Calu3 (cell line): ENCODE data around the gene PDXDC1. TPM values are rescaled to one million over a fixed set of nuclear protein-coding genes. Genes with fewer than 3 reads are reported as not detected.
"Not testable (repeated sequence)": the region's sequence is repeated elsewhere in the genome, so short reads cannot be mapped to it uniquely, and the experiment has no call there.

Source experiments
- BruUV-seq: library from RNA; stranded (reverse); fragments of 400-500 nt; replicated peaks from 2 replicates; lab custom pipeline; 2021; lab: Mats Ljungman, UMichigan
- CTCF ChIA-PET: fragments of 300-600 bp; sonication (Branson Sonifier 250); formaldehyde crosslinking; loops from one replicate; lab custom pipeline; 2022; ENCODE audit warnings: antibody characterized with exemption; lab: Charles Lee
- DNase-seq: peaks from one replicate; pipeline ENCODE4 v3.0.0; 2022
- H3K27ac Mint-ChIP-seq: one replicate; pipeline ENCODE4 v1.8.0; 2022; ENCODE audit warnings: mixed read lengths; ENCODE audit not compliant: unreplicated experiment
- H3K27me3 Mint-ChIP-seq: one replicate; pipeline ENCODE4 v1.8.0; 2022; ENCODE audit warnings: mixed read lengths; ENCODE audit not compliant: unreplicated experiment
- H3K36me3 Mint-ChIP-seq: one replicate; pipeline ENCODE4 v1.8.0; 2022; ENCODE audit warnings: mild to moderate bottlenecking, moderate library complexity, mixed read lengths; ENCODE audit not compliant: insufficient read depth, unreplicated experiment
- H3K4me1 Mint-ChIP-seq: one replicate; pipeline ENCODE4 v1.8.0; 2022; ENCODE audit warnings: mild to moderate bottlenecking, low read depth, mixed read lengths; ENCODE audit not compliant: unreplicated experiment
- H3K4me3 Mint-ChIP-seq: one replicate; pipeline ENCODE4 v1.8.0; 2022; ENCODE audit warnings: mild to moderate bottlenecking, low read depth, moderate library complexity, mixed read lengths; ENCODE audit not compliant: unreplicated experiment
- H3K9me3 Mint-ChIP-seq: one replicate; pipeline ENCODE4 v1.8.0; 2022; ENCODE audit warnings: low read depth, mixed read lengths; ENCODE audit not compliant: unreplicated experiment
- intact Hi-C: fragments of 100-400 bp; cut with micrococcal nuclease; formaldehyde crosslinking; loops from one replicate; pipeline ENCODE4 v1.10.0; 2022; ENCODE audit not compliant: unreplicated experiment
- total RNA-seq: library from RNA; stranded (reverse); gene quantifications from 2 replicates; pipeline ENCODE4 v1.2.3, GENCODE V29; 2022

PDXDC1 gene
- total RNA-seq, 1 experiment from 2014 or later, result 171 TPM

DNA sequence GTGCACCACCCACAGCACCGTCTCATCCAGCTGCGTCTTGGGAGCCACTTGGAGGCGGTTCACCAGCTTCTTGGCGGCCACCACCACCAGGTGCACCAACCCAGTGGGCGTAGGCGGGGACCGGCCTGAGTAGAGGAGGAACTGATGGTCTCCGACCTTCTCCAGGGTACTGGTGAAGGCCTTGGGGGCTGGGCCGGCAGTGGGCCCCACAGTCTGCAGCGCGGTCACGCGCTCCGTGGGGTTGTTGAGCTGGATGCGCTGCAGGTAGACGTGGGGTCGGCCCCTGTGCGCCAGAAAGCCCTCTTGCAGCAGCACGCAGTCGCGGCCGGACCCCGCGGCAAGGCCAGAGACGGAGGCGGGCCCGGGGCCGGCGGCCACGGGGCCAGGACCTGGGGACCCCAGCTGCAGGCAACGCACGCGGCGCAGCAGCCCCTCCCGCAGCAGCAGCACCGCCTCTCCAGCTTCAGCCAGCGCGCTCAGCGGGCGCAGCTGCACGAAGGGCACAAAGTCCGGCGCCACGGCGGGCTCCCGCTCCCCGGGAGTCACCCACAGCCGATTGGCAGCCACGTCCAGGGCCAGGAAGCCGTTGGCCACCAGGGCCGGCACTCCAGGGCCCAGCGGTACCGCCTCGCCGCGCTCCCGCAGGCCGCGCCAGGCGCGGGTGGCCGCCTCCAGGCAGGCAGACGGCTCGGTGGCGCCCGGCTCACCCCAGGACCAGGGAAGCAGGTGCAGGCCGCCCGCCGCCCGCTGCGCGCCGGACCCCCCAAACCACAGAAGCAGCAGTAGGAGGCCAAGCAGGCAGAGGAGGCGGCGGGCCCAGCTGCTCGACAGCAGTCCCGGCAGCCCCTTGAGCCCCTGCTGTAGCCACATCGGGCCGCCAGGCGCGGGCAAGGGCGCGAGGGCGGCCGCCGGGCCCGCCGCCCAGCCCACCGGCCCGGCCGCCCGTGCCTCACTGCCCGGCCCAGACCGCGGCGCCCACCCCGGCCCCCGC, 14.8 kb downstream of the PDXDC1 start:
- H3K27ac Mint-ChIP-seq, DNase-seq, H3K4me3 Mint-ChIP-seq, BruUV-seq, CTCF ChIA-PET, H3K27me3 Mint-ChIP-seq, intact Hi-C loops: not testable (repeated sequence)
- H3K4me1 Mint-ChIP-seq, result peaks cover 12% of the 10 kb centered on the region
- peaks cover 13% of the 10 kb centered on the region for H3K9me3 Mint-ChIP-seq
- peaks cover 50% of the 10 kb centered on the region for H3K36me3 Mint-ChIP-seq

DNA sequence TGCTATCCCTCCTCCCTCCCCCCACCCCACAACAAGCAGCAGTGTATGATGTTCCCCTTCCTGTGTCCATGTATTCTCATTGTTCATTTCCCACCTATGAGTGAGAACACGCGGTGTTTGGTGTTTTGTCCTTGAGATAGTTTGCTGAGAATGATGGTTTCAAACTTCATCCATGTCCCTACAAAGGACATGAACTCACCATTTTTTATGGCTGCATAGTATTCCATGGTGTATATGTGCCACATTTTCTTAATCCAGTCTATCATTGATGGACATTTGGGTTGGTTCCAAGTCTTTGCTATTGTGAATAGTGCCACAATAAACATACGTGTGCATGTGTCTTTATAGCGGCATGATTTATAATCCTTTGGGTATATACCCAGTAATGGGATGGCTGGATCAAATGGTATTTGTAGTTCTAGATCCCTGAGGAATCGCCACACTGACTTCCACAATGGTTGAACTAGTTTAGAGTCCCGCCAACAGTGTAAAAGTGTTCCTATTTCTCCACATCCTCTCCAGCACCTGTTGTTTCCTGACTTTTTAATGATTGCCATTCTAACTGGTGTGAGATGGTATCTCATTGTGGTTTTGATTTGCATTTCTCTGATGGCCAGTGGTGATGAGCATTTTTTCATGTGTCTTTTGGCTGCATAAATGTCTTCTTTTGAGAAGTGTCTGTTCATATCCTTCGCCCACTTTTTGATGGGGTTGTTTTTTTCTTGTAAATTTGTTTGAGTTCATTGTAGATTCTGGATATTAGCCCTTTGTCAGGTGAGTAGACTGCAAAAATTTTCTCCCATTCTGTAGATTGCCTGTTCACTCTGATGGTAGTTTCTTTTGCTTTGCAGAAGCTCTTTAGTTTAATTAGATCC, 18.7 kb downstream of the PDXDC1 start:
- intact Hi-C loops, BruUV-seq, H3K27me3 Mint-ChIP-seq, H3K9me3 Mint-ChIP-seq, H3K27ac Mint-ChIP-seq, H3K4me3 Mint-ChIP-seq, DNase-seq: not testable (repeated sequence)
- CTCF ChIA-PET, result interaction anchor here (0.8 kb wide), 1 partner anchor 358 kb away, joined by 6 read pairs; no protein-coding TSS in a partner anchor
- peaks cover 25% of the 10 kb centered on the region for H3K4me1 Mint-ChIP-seq
- peaks cover 41% of the 10 kb centered on the region for H3K36me3 Mint-ChIP-seq

DNA sequence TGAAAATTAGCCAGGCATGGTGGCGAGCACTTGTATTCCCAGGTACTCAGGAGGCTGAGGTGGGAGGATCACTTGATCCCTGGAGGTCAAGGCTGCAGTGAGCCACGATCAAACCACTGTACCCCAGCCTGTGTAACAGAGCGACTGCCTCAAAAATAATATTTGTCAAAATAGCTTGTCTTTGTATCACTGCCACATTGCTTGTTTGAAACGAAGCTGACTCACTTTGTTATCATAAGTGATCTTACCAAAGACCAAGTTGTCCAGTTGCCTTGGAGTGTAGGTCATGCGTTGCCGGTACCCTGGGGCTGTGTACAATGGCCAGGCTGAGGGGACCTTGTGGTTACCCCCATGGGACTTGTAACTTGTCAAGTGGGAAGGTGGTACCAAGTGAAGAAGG, 21.9 kb downstream of the PDXDC1 start:
- CTCF ChIA-PET, result interaction anchor here (0.6 kb wide), 1 partner anchor 1050 kb away, joined by 4 read pairs; no protein-coding TSS in a partner anchor
- DNase-seq, BruUV-seq, H3K4me3 Mint-ChIP-seq, intact Hi-C loops, H3K9me3 Mint-ChIP-seq, H3K27ac Mint-ChIP-seq, H3K27me3 Mint-ChIP-seq: not testable (repeated sequence)
- peaks cover 25% of the 10 kb centered on the region for H3K4me1 Mint-ChIP-seq
- H3K36me3 Mint-ChIP-seq, result peaks cover 34% of the 10 kb centered on the region

DNA sequence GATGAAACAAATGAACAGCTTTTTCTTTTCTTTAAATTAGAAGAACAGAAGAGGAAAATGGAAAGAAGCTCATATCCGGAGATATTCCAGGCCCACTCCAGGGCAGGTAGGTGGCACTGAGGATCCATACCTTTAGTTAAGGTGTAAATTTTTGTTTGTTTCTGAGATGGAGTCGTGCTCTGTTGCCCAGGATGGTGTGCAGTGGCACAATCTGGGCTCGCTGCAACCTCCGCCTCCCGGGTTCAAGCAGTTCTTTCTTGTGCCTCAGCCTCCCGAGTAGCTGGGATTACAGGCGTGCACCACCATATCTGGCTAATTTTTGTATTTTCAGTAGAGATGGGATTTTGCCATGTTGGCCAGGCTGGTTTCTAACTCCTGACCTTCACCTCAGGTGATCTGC, 23.5 kb downstream of the PDXDC1 start:
- not testable (repeated sequence) for H3K27me3 Mint-ChIP-seq
- H3K36me3 Mint-ChIP-seq, result peaks cover 31% of the 10 kb centered on the region

DNA sequence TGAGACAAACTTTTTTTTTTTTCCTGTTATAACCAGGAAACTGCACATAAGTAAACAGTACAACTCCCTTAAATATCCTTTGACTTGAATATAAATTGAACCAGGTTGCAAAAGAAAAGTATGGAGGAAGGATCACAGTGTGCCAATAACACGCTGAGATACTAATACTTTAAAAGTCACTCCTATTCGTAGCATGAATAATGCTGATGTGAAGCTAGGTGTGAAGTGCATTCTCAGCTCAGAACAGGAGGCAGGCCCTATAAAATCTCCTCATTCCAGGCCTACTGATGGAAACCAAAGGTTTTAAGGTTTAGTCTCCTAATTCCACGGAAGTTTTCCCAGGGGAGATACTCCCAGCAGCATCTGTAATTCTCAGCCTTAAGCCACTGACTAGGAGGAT, 25.0 kb downstream of the PDXDC1 start:
- H3K27ac Mint-ChIP-seq, result not testable (repeated sequence)
- BruUV-seq, result TSS peak; percentile 6

More for the DNA sequence above, 23.5 kb downstream of the PDXDC1 start:
- H3K4me3 Mint-ChIP-seq, CTCF ChIA-PET, H3K27ac Mint-ChIP-seq, DNase-seq, intact Hi-C loops, H3K9me3 Mint-ChIP-seq, BruUV-seq: not testable (repeated sequence)
- peaks cover 25% of the 10 kb centered on the region for H3K4me1 Mint-ChIP-seq

DNA sequence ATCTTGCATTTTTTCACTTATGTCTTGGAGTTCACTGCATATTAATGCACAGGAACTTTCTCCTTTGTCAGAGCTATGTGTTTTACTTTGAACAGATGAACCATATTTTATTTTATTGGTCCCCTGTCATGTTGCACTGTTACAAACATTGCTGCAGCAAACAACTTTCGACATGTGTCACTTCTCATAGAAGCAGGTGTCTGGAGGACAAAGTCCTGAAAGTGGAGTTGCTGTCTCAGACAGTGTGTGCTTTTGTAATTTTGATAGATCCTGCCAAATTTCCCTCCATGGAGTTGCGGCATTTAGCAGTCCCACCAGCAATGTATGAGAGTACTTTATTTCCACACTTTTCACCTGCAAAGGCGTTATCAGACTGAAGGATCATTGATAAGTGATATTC, 27.6 kb downstream of the PDXDC1 start:
- H3K27ac Mint-ChIP-seq, result not testable (repeated sequence)

More for the DNA sequence above, 25.0 kb downstream of the PDXDC1 start:
- DNase-seq, intact Hi-C loops, CTCF ChIA-PET, H3K4me3 Mint-ChIP-seq, H3K9me3 Mint-ChIP-seq, H3K27me3 Mint-ChIP-seq: not testable (repeated sequence)
- Mint-ChIP-seq H3K36me3 (peaks cover 20% of the 10 kb centered on the region), H3K4me1 (peaks cover 20% of the 10 kb centered on the region)

DNA sequence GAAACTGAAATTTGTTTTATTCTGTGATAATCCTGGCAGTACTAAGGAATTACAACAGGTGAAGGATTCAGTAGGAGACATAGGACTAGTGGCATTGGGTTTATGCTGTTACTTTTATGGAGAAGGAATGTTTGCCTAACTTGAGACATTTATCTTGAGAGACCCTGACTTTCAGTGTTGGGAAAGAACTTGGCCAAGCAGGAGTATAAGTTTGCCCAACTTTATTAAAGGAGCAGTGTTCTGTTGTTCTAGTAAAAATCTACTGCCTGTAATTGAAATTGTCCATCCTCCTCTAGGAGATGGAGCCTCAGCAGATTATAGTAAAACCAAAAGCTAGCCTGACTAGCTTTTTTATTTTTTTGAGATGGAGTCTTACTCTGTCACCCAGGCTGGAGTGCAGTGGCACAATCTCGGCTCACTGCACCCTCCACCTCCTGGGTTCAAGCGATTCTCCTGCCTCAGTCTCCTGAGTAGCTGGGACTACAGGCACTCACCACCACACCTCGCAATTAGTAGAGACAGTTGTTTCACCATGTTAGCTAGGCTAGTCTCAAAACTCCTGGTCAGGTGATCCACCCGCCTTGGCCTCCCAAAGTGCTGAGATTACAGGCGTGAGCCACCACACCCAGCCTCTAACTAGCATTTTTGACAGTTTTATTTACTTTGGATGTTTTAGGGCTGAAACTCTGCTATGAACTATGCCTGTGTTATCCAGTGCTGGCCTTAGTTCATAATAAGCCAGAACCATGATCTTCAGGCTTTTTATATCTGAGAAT, 30.7 kb downstream of the PDXDC1 start:
- CTCF ChIA-PET, H3K4me3 Mint-ChIP-seq, H3K9me3 Mint-ChIP-seq, H3K4me1 Mint-ChIP-seq, BruUV-seq, intact Hi-C loops, H3K27me3 Mint-ChIP-seq, H3K27ac Mint-ChIP-seq, DNase-seq: not testable (repeated sequence)
- peaks cover 42% of the 10 kb centered on the region for H3K36me3 Mint-ChIP-seq

More for the DNA sequence above, 27.6 kb downstream of the PDXDC1 start:
- intact Hi-C loops, H3K4me3 Mint-ChIP-seq, DNase-seq, CTCF ChIA-PET, H3K4me1 Mint-ChIP-seq, H3K27me3 Mint-ChIP-seq, H3K9me3 Mint-ChIP-seq, BruUV-seq: not testable (repeated sequence)
- peaks cover 26% of the 10 kb centered on the region for H3K36me3 Mint-ChIP-seq

DNA sequence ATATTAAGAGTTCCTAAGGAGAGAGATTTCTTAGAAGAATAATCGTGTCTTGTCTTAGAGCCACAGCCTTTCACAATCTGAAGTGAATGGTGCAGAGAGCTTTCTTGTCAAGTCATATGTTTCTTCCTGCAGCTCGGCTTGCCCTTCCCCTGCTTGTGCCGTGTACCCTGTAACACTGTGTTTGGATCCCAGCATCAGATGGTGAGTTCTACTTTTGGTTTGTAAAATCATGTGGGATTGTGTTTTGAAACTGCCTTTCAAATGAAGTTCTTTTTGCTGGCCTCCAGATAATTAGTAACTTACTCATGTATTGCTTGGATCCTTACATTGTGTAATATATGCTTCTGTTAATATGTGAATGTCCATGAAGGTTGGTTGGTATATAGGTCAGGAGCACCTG, 33.8 kb downstream of the PDXDC1 start:
- H3K9me3 Mint-ChIP-seq, H3K4me1 Mint-ChIP-seq, intact Hi-C loops, H3K27me3 Mint-ChIP-seq, H3K4me3 Mint-ChIP-seq, DNase-seq, H3K27ac Mint-ChIP-seq, BruUV-seq, CTCF ChIA-PET: not testable (repeated sequence)
- H3K36me3 Mint-ChIP-seq, result peaks cover 67% of the 10 kb centered on the region

DNA sequence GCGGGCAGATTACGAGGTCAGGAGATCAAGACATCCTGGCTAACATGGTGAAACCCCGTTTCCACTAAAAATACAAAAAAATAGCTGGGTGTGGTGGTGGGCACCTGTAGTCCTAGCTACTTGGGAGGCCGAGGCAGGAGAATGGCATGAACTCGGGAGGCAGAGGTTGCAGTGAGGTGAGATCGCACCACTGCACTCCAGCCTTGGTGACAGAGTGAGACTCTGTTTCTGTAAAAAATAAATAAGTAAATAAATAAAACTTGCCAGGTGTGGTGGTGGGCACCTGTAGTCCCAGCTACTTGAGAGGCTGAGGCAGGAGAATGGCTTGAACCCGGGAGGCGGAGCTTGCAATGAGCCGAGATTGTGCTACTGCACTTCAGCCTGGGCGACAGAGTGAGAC, 38.1 kb downstream of the PDXDC1 start:
- H3K4me3 Mint-ChIP-seq, BruUV-seq, DNase-seq, H3K4me1 Mint-ChIP-seq, intact Hi-C loops, H3K27ac Mint-ChIP-seq, H3K9me3 Mint-ChIP-seq, H3K27me3 Mint-ChIP-seq: not testable (repeated sequence)
- CTCF ChIA-PET, result interaction anchor here (0.6 kb wide), 1 partner anchor 683 kb away, joined by 3 read pairs; no protein-coding TSS in a partner anchor
- peaks cover 81% of the 10 kb centered on the region for H3K36me3 Mint-ChIP-seq
